H1 (cell line): ENCODE results near the gene FCHO1. TPM values are rescaled to one million over a fixed set of nuclear protein-coding genes. Genes with fewer than 3 reads are reported as not detected.

ENCODE experiments used
- CTCF ChIA-PET: fragments of 300-600 bp; sonication (Branson Sonifier 250); formaldehyde crosslinking; loops from one replicate; lab custom pipeline; 2021; ENCODE audit not compliant: partially characterized antibody; lab: Charles Lee
- POLR2A ChIA-PET: fragments of 300-600 bp; sonication (Branson Sonifier 250); formaldehyde crosslinking; loops from one replicate; lab custom pipeline; 2021; ENCODE audit warnings: inconsistent platforms; ENCODE audit not compliant: partially characterized antibody; lab: Charles Lee
- DNase-seq, 2 experiments: peaks; one replicate each; pipeline versions ENCODE4 v3.0.0 to v3.0.0-alpha.2; 2010 to 2022; ENCODE audit warnings: low spot score in 2 of 2, low read depth in 1 of 2, mixed read lengths in 1 of 2
- FAIRE-seq: peaks from 2 replicates; lab custom pipeline; 2011; peaks lifted over from hg19 to GRCh38; lab: Jason Lieb, UNC
- H2AFZ ChIP-seq: 2 replicates; pipeline ENCODE4 v1.8.1; 2012; ENCODE audit warnings: low read length, inconsistent platforms
- H2AK5ac ChIP-seq: 2 replicates; pipeline ENCODE4 v1.6.1; 2013; ENCODE audit warnings: low read depth, low read length
- H2BK120ac ChIP-seq: replicated peaks from 2 replicates; pipeline ENCODE3; 2013; ENCODE audit warnings: low read depth, low read length, inconsistent platforms
- H2BK12ac ChIP-seq: 2 replicates; pipeline ENCODE4 v1.6.1; 2013; ENCODE audit warnings: low read depth, low read length
- H2BK15ac ChIP-seq: 2 replicates; pipeline ENCODE4 v1.6.1; 2013; ENCODE audit warnings: low read length
- H2BK20ac ChIP-seq: 2 replicates; pipeline ENCODE4 v1.6.1; 2013; ENCODE audit warnings: low read length
- H2BK5ac ChIP-seq: 2 replicates; pipeline ENCODE4 v1.6.1; 2013; ENCODE audit warnings: low read depth, low read length
- H3K14ac ChIP-seq: 2 replicates; pipeline ENCODE4 v1.6.1; 2013; ENCODE audit warnings: inconsistent platforms; ENCODE audit not compliant: insufficient read length
- H3K18ac ChIP-seq: 2 replicates; pipeline ENCODE4 v1.6.1; 2013; ENCODE audit warnings: low read length; ENCODE audit errors: extremely low read depth
- H3K23ac ChIP-seq: 2 replicates; pipeline ENCODE4 v1.6.1; 2013; ENCODE audit warnings: inconsistent platforms; ENCODE audit not compliant: insufficient read length
- H3K23me2 ChIP-seq: 2 replicates; pipeline ENCODE4 v1.6.1; 2013; ENCODE audit warnings: low read depth, low read length
- H3K27ac ChIP-seq: 2 replicates; pipeline ENCODE4 v1.6.1; 2011; ENCODE audit warnings: low read depth, low read length, inconsistent platforms
- H3K27me3 ChIP-seq, 4 experiments: replicated peaks in 1 of 4; 1 replicate in 1 of 4; 2 replicates in 3 of 4; pipeline versions ENCODE4 v1.6.1 to v1.8.1; 2011 to 2013; ENCODE audit warnings: low read length in 3 of 4, mild to moderate bottlenecking in 3 of 4, inconsistent platforms in 2 of 4, mixed read lengths in 2 of 4, moderate library complexity in 1 of 4; ENCODE audit not compliant: control insufficient read depth in 3 of 4, insufficient read depth in 3 of 4; ENCODE audit errors: extremely low read depth in 1 of 4
- H3K36me3 ChIP-seq, 4 experiments: 2 replicates each; pipeline versions ENCODE4 v1.6.1 to v1.8.1; 2011 to 2013; ENCODE audit warnings: mild to moderate bottlenecking in 4 of 4, low read length in 3 of 4, moderate library complexity in 2 of 4, control low read depth in 1 of 4, inconsistent platforms in 1 of 4; ENCODE audit not compliant: insufficient read depth in 4 of 4, control insufficient read depth in 2 of 4
- H3K4ac ChIP-seq: replicated peaks from 2 replicates; pipeline ENCODE3; 2013; ENCODE audit warnings: low read length, low read depth, mixed read lengths, inconsistent platforms; ENCODE audit not compliant: insufficient read length
- H3K4me1 ChIP-seq, 4 experiments: replicated peaks in 1 of 4; 1 replicate in 1 of 4; 2 replicates in 3 of 4; pipeline versions ENCODE4 v1.6.1 to v1.8.1; 2011 to 2013; ENCODE audit warnings: low read length in 3 of 4, inconsistent platforms in 2 of 4, mixed read lengths in 1 of 4; ENCODE audit not compliant: insufficient read depth in 4 of 4, control insufficient read depth in 3 of 4
- H3K4me2 ChIP-seq, 2 experiments: 2 replicates each; pipeline versions ENCODE4 v1.6.1 to v1.8.1; 2011 to 2013; ENCODE audit warnings: low read depth in 2 of 2, low read length in 2 of 2, control low read depth in 1 of 2, inconsistent platforms in 1 of 2, mild to moderate bottlenecking in 1 of 2; ENCODE audit not compliant: insufficient read depth in 1 of 2
- H3K4me3 ChIP-seq, 4 experiments: fragments of 200-600, 300-600 bp in 1 of 4; sonication (generic), shearing (Covaris generic), sonication (Bioruptor Twin) in 1 of 4; 2 replicates each; pipeline versions ENCODE4 v1.5.1 to v1.8.1; 2011 to 2016; ENCODE audit warnings: low read length in 4 of 4, low read depth in 3 of 4, control low read depth in 2 of 4, inconsistent platforms in 2 of 4, mild to moderate bottlenecking in 2 of 4, mixed read lengths in 1 of 4, moderate library complexity in 1 of 4; ENCODE audit not compliant: insufficient read depth in 2 of 4; ENCODE audit errors: extremely low read depth in 1 of 4
- H3K56ac ChIP-seq: replicated peaks from 2 replicates; pipeline ENCODE3; 2013; ENCODE audit warnings: low read depth, mild to moderate bottlenecking, mixed read lengths, low read length, inconsistent platforms; ENCODE audit not compliant: insufficient read length
- H3K79me1 ChIP-seq: 2 replicates; pipeline ENCODE4 v1.6.1; 2013; ENCODE audit warnings: low read depth, low read length, control low read depth
- H3K79me2 ChIP-seq, 2 experiments: 2 replicates each; pipeline versions ENCODE4 v1.6.1 to v1.8.1; 2012 to 2013; ENCODE audit warnings: low read length in 2 of 2, mild to moderate bottlenecking in 2 of 2, inconsistent platforms in 1 of 2; ENCODE audit not compliant: insufficient read depth in 2 of 2, control insufficient read depth in 1 of 2
- H3K9ac ChIP-seq, 4 experiments: replicated peaks in 1 of 4; 1 replicate in 1 of 4; 2 replicates in 3 of 4; pipeline versions ENCODE4 v1.6.1 to v1.8.1; 2011 to 2013; ENCODE audit warnings: low read depth in 3 of 4, low read length in 3 of 4, control low read depth in 2 of 4, mild to moderate bottlenecking in 2 of 4, moderate library complexity in 2 of 4, inconsistent platforms in 1 of 4; ENCODE audit errors: extremely low read depth in 1 of 4
- H3K9me3 ChIP-seq, 2 experiments: 2 replicates each; pipeline versions ENCODE4 v1.6.1 to v1.8.1; 2012 to 2013; ENCODE audit warnings: mild to moderate bottlenecking in 2 of 2, moderate library complexity in 2 of 2, control low read depth in 1 of 2, inconsistent platforms in 1 of 2, low read depth in 1 of 2, low read length in 1 of 2, mixed read lengths in 1 of 2; ENCODE audit not compliant: insufficient read depth in 2 of 2
- H4K20me1 ChIP-seq, 2 experiments: replicated peaks in 1 of 2; 2 replicates each; pipeline versions ENCODE3 to v1.8.1; 2011 to 2013; ENCODE audit warnings: inconsistent platforms in 2 of 2, low read length in 2 of 2, mild to moderate bottlenecking in 1 of 2; ENCODE audit not compliant: insufficient read depth in 2 of 2, control insufficient read depth in 1 of 2
- H4K5ac ChIP-seq: 2 replicates; pipeline ENCODE4 v1.6.1; 2013; ENCODE audit warnings: low read length, low read depth, mixed read lengths, inconsistent platforms; ENCODE audit not compliant: insufficient read length
- H4K8ac ChIP-seq: 2 replicates; pipeline ENCODE4 v1.8.0; 2013; ENCODE audit warnings: mild to moderate bottlenecking, moderate library complexity, low read length, inconsistent platforms; ENCODE audit not compliant: insufficient read depth; ENCODE audit errors: extremely low read depth
- H4K91ac ChIP-seq: replicated peaks from 2 replicates; pipeline ENCODE3; 2013; ENCODE audit warnings: low read length, mixed read lengths, inconsistent platforms; ENCODE audit not compliant: insufficient read length
- BACH1 ChIP-seq: IDR thresholded peaks from 2 replicates; pipeline ENCODE4 v1.6.1; 2012; ENCODE audit warnings: low read length, improper control_type of control experiment
- BRCA1 ChIP-seq: IDR thresholded peaks from 2 replicates; pipeline ENCODE4 v1.6.1; 2012; ENCODE audit warnings: low read depth, low read length, improper control_type of control experiment
- CTCF ChIP-seq, 3 experiments: IDR thresholded peaks; 1 replicate in 2 of 3; 2 replicates in 1 of 3; pipeline versions ENCODE4 v1.5.1 to v1.6.1; 2011; ENCODE audit warnings: low read length in 3 of 3, mild to moderate bottlenecking in 3 of 3, inconsistent platforms in 2 of 3, low read depth in 1 of 3, moderate library complexity in 1 of 3; ENCODE audit not compliant: insufficient read depth in 1 of 3; ENCODE audit errors: control extremely low read depth in 1 of 3
- GTF2F1 ChIP-seq: IDR thresholded peaks from 2 replicates; pipeline ENCODE4 v1.6.1; 2012; ENCODE audit warnings: low read depth, low read length, improper control_type of control experiment, borderline replicate concordance
- KDM1A ChIP-seq: fragments of 200-600, 300-600 bp; sonication (generic); IDR thresholded peaks from 2 replicates; pipeline ENCODE4 v1.7.1; 2016; ENCODE audit warnings: mild to moderate bottlenecking, low read length, borderline replicate concordance
- MAFK ChIP-seq: IDR thresholded peaks from 2 replicates; pipeline ENCODE4 v1.6.1; 2012; ENCODE audit warnings: low read depth, mild to moderate bottlenecking, improper control_type of control experiment, low read length
- SIN3A ChIP-seq, 2 experiments: IDR thresholded peaks in 1 of 2; conservative IDR thresholded peaks in 1 of 2; 2 replicates each; pipeline ENCODE4 v1.6.1; 2011 to 2012; ENCODE audit warnings: low read length in 2 of 2, improper control_type of control experiment in 1 of 2, low read depth in 1 of 2, mild to moderate bottlenecking in 1 of 2
- TCF12 ChIP-seq: IDR thresholded peaks from 2 replicates; pipeline ENCODE4 v1.6.1; 2011; ENCODE audit warnings: low read depth, mild to moderate bottlenecking, low read length
- WGBS, 2 experiments: shearing (Covaris generic) in 1 of 2; methylation state at CpG; one replicate each; pipeline versions ENCODE4 v1.1.6 to v1.1.7; 2013 to 2015; ENCODE audit warnings: low lambda C conversion rate in 2 of 2, mixed read lengths in 2 of 2, inconsistent platforms in 1 of 2, low coverage in 1 of 2, missing lambda C conversion rate in 1 of 2; ENCODE audit not compliant: insufficient replicate concordance in 2 of 2, insufficient coverage in 1 of 2, insufficient read length in 1 of 2; ENCODE audit errors: extremely low coverage in 1 of 2, missing lambda C conversion rate in 1 of 2; 5-methylcytosine and 5-hydroxymethylcytosine counted together
- polyA plus RNA-seq, 7 experiments: library from polyadenylated mRNA; depleted of rRNA in 3 of 7; stranded (reverse) in 5 of 7; unstranded in 2 of 7; fragments of >200 nt in 5 of 7; fragments of 200-250 nt in 2 of 7; gene quantifications; 1 replicate in 5 of 7; 2 replicates in 1 of 7; 4 replicates in 1 of 7; pipeline versions ENCODE4 v1.2.1 to v1.2.3, GENCODE V29; 2011 to 2013; ENCODE audit warnings: missing spikeins in 2 of 7, mixed read lengths in 2 of 7
- total RNA-seq: library from RNA; stranded (reverse); fragmentation: NEBNext Ultra II Directional; extraction: Animal tissue kit (Norgen Biotek cat#: 25700); gene quantifications from 2 replicates; pipeline ENCODE4 v1.2.1, GENCODE V29; 2021

Gene FCHO1
- total and polyA plus RNA-seq, 2 of the 8 experiments (the other 6 are each of a cell fraction or from before 2014, with no cell fraction given): 13.0 to 25.9 TPM

GRCh38 chr19:17722655-17723240 lies 28.5 kb upstream of the FCHO1 start:
- Histone ChIP-seq H3K79me2 (peaks cover 17 to 32% of the 10 kb centered on the region in 2 experiments), H3K4ac (no peak overlapping the region), H3K9ac (no peak overlapping the region), H3K4me1 (peaks cover 4 to 13% (median 6%) of the 10 kb centered on the region in 4 experiments), H3K4me3 (no peak overlapping the region), H2AK5ac (no peak overlapping the region), H3K79me1 (peaks cover 14% of the 10 kb centered on the region; the same call in 1 of the 2 replicates), H2BK12ac (no peak overlapping the region), H3K14ac (no peak overlapping the region), H3K9me3 (no peaks in the 10 kb centered on the region), H4K8ac (no peak overlapping the region), H2BK5ac (no peak overlapping the region), H4K91ac (no peak overlapping the region), H3K4me2 (no peak overlapping the region), H3K27me3 (no peaks in the 10 kb centered on the region), H4K20me1 (peaks cover 19 to 33% of the 10 kb centered on the region in 2 experiments), H3K56ac (no peak overlapping the region), H2BK20ac (no peak overlapping the region), H3K18ac (no peak overlapping the region), H2AFZ (no peak overlapping the region), H3K23me2 (peaks cover 9% of the 10 kb centered on the region; the same call in 1 of the 2 replicates), H2BK120ac (no peak overlapping the region), H2BK15ac (no peak overlapping the region), H3K23ac (no peak overlapping the region), H3K27ac (no peak overlapping the region), H4K5ac (no peak overlapping the region), H3K36me3 (peaks cover 11 to 33% (median 25%) of the 10 kb centered on the region in 4 experiments)
- WGBS, 2 experiments: 86 to 100% methylated on average over 1 to 8 of the region's 12 CpGs
- FAIRE-seq (no peak), DNase-seq (no peak)
- ChIA-PET POLR2A (interaction anchor here (1.2 to 2.6 kb wide), 5 partner anchors 8 to 44 kb away, joined by 3 to 6 read pairs (median 4); no protein-coding TSS in a partner anchor), CTCF (interaction anchor here (0.5 to 6.8 kb wide), 10 partner anchors 9 to 327 kb away, joined by 3 to 78 read pairs (median 4); no protein-coding TSS in a partner anchor)
- no peak for TF ChIP-seq MAFK
- no peak for TF ChIP-seq BRCA1
- TF ChIP-seq CTCF (IDR thresholded peaks at IDR 0.05; ENCODE audit: control extremely low read depth in 1 of 3, insufficient read depth in 1 of 3, low read depth in 1 of 3, low read length in 3 of 3): no peak
- TF ChIP-seq BACH1: no peak
- no peak for TF ChIP-seq KDM1A
- TF ChIP-seq GTF2F1: no peak
- TF ChIP-seq TCF12: no peak
- TF ChIP-seq SIN3A (conservative IDR thresholded peaks at IDR 0.05 in 1 of 2, IDR thresholded peaks at IDR 0.05 in 1 of 2; ENCODE audit: low read depth in 1 of 2, low read length in 2 of 2): no peak
